NCI-H2029 (cell line): Measurements from ENCODE around the gene TNXB.
"Not testable (repeated sequence)": the region's sequence is repeated elsewhere in the genome, so short reads cannot be mapped to it uniquely, and the experiment has no call there.

Source experiments
- DNase-seq: peaks from one replicate; lab custom pipeline; 2025; lab: John Stamatoyannopoulos, UW

TNXB gene

DNA sequence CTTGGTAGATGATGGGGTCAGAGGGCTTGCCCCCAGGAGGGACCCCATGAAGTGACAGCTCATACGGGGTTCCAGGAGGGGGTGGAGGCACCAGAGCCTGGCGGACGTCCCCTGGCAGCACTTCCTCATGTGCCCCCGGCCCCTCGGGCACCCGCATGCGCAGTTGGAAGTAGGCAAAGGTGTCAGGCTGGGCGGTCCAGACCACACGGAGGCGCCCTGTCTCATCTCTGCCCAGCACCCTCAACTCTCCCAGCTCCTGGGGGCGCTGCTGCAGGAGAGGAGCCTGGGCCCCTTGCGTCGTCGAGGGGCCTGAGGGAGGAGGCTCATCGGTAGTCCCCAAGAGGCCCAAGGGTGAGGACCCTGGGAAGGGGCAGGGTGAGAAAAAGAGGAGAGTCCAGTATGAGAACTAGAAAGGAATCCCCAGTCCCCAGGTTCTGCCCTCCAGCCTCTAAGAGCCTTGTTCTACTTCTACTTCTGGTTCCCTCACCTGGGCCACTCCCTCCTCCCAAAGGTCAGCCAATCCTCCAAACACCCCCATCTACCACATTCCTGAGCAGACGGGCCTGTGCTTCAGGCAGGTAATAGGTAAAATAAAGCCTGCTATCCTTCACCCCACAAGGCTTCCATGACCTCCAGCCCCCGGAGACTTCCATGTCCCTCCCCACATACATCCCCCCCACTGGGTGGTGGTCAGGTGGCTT lies 23.2 kb downstream of the TNXB start:
- DNase-seq, result no peak

DNA sequence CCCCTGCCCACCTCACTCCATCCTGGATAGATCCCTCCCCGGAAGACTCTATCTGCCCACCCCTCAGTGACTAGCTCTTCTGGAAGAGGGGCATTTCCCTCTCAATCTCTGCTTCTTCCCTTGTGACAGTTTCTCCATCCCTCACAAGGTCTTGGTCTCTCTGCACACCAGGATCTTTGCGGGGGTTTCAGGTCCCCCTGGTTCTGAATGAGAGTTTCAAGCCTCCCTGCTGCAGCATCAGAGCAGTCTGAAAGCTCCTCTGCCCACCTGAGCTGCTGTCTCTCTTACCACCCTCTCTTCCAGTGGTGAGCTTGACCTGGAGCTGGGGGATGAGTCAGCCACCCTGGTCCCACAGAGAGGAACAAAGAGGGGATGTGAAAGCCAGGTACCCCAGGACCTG lies 24.4 kb downstream of the TNXB start:
- DNase-seq, result no peak

DNA sequence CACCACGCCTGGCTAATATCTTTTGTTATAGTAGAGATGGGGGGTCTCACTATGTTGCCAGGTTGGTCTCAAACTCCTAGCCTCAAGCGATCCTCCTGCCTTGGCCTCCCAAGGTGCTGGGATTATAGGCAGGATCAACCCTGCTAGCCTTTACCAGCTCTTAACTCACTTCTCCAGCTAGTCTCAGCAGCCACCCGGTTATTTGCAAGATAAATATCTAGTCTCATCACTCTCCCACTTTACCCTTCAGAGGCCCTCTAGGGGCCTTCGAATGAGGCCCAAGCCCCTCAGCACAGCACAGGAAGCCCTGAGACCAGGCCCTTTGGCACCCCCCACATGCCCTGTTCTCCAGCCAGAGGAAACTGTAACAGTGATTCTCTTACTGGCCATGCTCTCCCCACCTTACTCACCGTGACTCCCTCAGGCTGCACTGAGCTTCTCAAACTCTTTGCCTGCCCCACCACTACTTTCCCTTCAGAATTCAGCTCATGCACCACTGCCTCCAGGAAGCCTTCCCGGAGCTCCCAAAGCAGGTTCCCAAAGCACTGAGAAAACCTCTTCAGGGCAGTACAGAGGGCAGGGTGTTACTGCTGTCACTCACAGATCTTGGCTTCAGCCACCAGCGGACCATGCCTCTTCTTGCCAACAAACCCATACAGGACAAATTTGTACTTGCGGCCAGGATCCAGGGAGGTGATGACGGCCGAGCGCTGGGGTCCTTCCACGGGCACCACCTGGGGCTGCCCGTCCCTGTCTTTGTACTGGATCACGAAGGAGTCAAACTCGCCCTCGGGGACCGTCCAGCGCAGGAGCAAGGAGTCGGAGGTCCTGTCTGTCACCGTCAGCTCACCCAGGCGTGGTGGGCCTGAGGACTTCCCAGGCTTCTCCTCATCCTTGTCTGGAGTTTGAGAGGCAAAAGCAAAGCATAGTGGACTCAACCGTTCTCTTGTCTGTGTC lies 25.0 kb downstream of the TNXB start:
- DNase-seq, result no peak

GRCh38 chr6:32082935-32083334 lies 26.2 kb downstream of the TNXB start:
- no peak for DNase-seq

GRCh38 chr6:32082478-32082877 lies 26.7 kb downstream of the TNXB start:
- no peak for DNase-seq

DNA sequence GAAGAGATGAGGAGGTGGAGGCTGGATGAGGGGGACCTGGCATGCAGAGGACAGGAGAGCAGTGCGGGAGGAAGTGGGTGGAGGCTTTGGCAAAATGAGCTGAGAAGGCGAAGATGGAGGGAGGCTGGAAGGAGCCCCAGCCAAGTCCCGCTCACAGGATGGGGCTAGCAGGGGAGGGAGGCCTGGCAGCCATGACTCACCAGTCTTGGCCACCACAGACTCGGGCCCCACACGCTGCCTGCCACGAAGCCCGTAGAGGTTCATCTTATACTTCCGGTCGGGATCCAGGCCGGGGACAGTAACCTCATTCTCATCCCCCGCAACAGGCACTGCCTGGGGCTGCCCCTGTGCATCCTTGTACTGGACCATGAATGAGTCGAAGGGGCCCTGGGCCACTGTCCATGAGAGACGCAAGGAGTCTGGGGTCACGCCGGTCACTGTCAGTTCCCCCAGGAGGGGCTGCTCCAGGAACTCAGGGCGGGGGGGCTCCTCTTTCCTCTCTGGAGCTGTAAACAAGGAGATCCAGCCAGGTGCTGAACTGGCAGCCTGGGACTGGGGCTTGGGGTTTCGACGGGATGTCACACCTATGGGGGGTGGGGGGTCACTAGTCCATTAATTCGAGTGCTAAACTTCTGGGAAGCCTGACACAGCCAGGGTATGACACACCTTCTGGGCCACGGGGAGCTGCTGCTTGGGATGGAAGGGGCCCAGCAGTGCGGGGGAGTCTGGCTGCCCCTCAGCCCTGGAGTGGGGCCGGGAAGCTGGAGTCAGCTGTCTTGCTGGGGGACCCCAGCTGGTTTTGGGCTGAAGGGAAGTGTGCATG lies 27.8 kb downstream of the TNXB start:
- no peak for DNase-seq

DNA sequence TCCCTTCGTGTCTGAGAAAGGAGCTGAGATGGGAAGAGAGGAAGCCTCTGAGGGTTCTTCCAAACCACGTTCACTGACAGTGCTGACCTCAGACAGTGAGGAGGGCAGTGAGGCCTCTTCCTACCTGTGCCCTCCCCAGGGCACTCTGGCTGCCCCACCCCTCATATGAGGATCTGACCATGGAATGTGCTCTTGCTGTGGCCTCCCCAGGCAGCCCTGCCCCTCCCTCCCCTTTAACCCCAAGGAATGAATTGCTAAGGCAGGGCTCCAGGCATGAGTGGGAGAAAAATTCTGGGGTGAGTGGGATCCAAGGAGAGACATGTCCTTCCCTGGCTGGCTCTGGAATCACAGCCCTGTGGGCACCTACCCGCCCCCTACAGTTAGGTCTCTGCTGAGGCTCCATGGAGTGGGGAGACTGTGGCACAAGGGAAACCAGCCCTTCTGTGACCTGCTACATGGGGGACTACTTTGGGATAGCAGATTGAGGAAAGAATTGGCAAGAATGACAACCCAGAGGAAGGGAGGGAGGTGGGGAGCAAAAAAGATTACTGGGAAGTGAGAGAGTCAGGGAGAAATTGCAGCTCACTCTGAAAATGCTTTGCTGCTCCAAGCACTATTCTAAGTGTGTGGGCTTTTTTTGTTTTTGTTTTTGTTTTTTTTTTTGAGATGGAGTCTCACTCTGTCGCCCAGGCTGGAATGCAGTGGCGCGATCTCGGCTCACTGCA lies 29.4 kb downstream of the TNXB start:
- no peak for DNase-seq

GRCh38 chr6:32076321-32076809 lies 32.8 kb downstream of the TNXB start:
- DNase-seq, result no peak

- DNase-seq, result no peak
These were observed 33.4 kb downstream of the TNXB start for GRCh38 chr6:32075781-32076180.

DNA sequence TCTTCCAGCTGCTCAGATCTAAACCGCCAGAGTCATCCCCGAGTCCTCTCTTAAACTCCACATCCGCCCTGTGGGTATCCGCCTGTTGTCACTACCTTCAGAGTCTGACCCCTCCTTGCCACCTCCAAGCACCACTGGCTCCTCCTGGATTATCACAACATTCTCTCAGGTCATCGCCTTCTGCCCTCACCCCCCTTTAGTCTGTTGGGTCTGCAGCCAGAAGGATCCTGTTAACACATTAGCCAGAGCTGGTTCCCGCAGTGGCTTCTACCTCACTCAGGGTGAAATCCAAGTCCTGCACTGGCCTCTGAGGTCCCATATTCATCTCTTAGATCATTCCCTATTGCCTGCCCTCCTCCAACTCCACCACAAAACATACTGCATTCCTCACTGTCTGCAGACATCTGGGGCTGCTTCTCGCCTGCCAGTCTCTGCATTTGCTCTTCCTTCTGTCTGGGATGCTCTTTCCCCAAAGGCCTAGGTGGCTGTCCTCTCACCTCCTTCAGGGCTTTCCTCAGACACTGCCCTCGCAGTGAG lies 34.1 kb downstream of the TNXB start:
- DNase-seq, result no peak

GRCh38 chr6:32073613-32074012 lies 35.5 kb downstream of the TNXB start:
- DNase-seq, result no peak

DNA sequence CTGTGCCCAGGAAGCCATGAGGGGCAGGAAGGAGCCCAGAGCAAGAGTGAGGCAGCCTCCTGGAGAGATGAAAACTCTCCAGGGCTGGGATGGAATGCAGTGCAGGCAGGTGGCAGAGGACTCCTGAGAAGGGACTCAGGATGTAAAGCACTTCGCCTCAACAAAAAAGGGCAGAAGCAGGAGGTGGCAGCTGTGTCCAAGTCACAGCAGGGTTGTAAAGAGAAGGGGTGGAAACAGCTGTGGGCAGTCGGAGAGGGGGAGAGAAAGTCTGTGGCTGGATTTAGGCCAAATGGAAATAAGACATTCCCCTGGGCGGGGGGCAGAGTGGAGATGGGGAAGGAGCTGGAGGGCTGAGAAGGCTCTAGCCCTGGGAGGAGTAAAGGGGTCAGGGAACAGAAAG lies 36.0 kb downstream of the TNXB start:
- no peak for DNase-seq

DNA sequence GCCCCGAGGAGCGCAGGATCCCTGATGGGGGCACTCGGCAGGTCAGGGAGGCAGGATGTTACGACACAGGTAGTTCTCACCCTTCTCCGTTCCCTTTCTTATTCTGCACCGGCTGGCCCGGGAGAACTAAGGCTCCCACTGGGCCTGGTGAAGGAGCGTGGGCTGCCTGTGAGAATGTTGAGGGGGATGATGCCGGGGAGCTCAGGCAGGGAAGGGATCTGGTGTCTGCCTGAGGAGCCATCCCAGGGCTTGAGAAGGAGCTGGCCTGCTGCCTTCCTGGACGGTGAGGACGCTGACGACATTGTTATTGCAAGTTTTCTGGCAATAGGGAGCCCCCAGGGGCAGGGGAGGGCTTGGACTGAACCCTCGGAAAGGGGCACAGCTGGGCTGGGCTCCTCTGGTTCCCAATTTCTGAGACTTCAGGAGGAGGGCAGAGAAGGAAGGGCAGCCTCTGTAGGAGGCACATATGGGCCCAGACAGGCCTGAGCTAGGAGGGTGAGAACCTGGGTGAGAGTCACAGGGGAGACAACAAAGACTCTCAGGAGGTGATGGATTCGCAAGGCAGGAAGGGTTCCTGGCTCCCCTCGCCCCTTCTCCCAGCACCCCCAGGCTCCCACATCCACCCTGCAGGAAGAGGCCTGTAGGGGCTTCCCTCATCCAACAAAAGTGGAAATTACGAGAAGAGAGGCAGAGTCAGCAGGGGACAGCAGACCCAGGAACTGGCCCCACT lies 38.2 kb downstream of the TNXB start:
- no peak for DNase-seq

DNA sequence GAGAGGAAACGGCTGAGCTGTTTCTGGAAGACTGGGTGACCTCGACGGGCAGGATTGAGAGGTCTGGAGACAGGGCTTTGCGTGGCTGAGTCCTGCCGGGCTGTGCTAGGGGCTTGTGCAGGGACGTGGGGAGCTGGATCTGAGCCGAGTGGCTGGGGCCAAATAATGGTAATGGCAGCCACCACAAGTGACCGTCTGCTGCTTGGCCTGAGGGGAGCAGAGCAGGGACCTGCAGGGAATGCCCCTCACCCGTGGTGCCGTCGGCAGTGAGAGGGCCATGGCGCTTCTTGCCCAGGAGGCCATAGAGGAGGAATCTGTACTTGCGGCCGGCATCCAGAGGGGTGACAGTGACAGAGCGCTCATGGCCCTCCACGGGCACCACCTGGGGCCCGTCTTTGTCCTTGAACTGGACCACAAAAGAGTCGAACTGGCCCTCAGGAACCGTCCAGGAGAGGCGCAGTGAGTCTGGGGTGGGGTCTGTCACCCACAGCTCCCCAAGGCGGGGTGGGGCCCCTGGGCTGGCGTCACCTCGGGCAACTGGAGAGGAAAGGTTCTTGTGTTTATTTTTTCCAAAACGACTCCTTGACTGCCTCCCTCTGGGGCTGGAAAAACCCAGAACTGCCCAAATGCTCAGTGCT lies 39.1 kb downstream of the TNXB start:
- no peak for DNase-seq

GRCh38 chr6:32069460-32069859 lies 39.7 kb downstream of the TNXB start:
- DNase-seq, result no peak

DNA sequence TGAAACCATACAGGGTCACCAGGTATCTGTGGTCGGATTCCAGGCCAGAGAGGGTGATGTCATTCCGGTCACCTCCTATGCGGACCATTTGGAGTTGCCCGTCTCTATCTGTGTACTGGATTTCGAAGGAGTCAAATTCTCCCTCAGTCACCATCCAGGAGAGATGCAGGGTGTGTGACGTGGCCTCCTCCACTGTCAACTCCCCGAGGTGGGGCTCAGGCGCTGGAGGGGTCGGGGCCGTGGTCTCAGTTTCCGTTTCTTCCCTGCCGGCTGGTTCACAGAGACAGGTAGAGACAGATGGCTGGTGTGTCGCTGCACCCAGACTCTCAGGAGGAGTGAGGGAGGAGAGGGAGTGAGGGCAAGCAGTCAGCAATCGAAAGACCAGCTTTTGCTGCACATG lies 40.3 kb downstream of the TNXB start:
- no peak for DNase-seq

- DNase-seq, result not testable (repeated sequence)
These were observed 40.8 kb downstream of the TNXB start for GRCh38 chr6:32068315-32068714.

GRCh38 chr6:32067521-32067920 lies 41.6 kb downstream of the TNXB start:
- not testable (repeated sequence) for DNase-seq

GRCh38 chr6:32064706-32065105 lies 44.4 kb downstream of the TNXB start:
- DNase-seq, result no peak
